ENCODE measurements around the gene KIAA2012.

KIAA2012 gene

DNA sequence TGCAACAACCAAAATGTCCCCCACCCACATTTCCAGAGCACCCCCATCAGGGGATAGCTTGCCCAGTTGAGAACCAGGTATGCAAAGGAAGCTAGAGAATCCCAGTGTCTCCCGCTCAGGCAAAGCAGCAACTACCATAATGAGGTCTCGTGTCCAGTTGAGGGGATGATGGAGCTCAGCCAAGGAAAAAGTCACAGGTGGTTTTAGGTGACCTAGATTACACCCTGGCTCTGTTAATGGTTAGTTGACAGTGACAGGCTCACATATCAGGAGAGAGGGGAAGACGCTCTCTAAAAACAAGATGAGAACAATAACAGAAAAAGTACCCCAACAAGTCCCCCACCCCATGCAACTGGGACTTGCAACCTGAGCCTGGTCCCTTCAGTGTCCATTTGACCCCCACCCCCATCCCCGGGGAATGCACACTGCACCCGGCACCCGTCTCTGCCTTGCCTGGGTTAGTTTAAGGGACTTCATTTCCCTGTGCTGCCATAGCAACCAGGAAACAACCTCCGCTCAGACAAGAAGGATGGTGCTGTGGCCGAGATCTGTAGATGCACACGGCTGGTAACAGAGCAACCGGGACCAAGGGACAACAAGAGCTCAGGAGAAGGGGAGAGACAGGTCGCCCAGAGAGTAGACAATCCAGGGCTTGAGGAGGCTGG lies at the start of gene KIAA2012:
TSS of gene KIAA2012 (plus strand) at position 519 of the 665 bp plus-strand sequence. CDS start 373 bp downstream, outside the sequence.
- H3K36me3 ChIP-seq (ENCODE audit: control insufficient read depth, insufficient read depth, low read length), result no peaks in the 10 kb centered on the region
- no peaks in the 10 kb centered on the region for H3K79me2 ChIP-seq
- H3K27me3 ChIP-seq (ENCODE audit: control insufficient read depth, insufficient read depth, low read length), result no peaks in the 10 kb centered on the region
- H3K9ac ChIP-seq, result no peak within 1 kb of the TSS
- H3K4me2 ChIP-seq (ENCODE audit: low read length), result no peak within 1 kb of the TSS
- TF ChIP-seq CTCF (IDR thresholded peaks at IDR 0.05), result no peak
- no peaks in the 10 kb centered on the region for H3K9me3 ChIP-seq (ENCODE audit: control insufficient read depth, low read length)
- H3K4me1 ChIP-seq, result no peaks in the 10 kb centered on the region
- no peak within 1 kb of the TSS for H3K4me3 ChIP-seq (ENCODE audit: low read depth, low read length)
- peak within 1 kb of the TSS; percentile 15 for H2AFZ ChIP-seq
- H3K27ac ChIP-seq, result no peak within 1 kb of the TSS

DNA sequence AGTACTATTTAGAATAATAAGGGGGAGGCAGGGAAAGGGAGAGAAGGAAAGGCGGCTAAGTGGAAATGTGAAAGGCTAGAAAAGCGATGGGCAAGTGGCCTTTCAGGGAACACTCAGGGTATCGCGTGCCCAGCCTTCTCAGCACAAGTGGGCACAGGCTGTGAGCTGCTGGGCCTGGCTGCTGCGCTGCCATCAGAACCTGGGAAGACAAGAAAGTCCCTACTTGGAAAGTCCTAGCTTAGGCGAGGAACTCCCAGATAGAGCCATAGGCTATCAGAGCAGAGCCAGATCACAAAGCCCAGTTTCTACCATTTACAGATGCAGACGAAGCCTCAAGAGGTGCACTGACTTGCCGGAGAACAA lies 49.2 kb upstream of the KIAA2012 start:
- Histone ChIP-seq H3K4me1 (no peaks in the 10 kb centered on the region), H3K27me3 (ENCODE audit: control insufficient read depth, insufficient read depth, low read length) (no peaks in the 10 kb centered on the region), H3K4me2 (ENCODE audit: low read length) (no peak overlapping the region), H3K9me3 (ENCODE audit: control insufficient read depth, low read length) (no peaks in the 10 kb centered on the region), H2AFZ (no peak overlapping the region), H3K9ac (no peak overlapping the region), H3K4me3 (ENCODE audit: low read depth, low read length) (no peak overlapping the region), H3K79me2 (no peaks in the 10 kb centered on the region), H3K36me3 (ENCODE audit: control insufficient read depth, insufficient read depth, low read length) (no peaks in the 10 kb centered on the region), H3K27ac (no peak overlapping the region)
- TF ChIP-seq CTCF (IDR thresholded peaks at IDR 0.05), result no peak

DNA sequence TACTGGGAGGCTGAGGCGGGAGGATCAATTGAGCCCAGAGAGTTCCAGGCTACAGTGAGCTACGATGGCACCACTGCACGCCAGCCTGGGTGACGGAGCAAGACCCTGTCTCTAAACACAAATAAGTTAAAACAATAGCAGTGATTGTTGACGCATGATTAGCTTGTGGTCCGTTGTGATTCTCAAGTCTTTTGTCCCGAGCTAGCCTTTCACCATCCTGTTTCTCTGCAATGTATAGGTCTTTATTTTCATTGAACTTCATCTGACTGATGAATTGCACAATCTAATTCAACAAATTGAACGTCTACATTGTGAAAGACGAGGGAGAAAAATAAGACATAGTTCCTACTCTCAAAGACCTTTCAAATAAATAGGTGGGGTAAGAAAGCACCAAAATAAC lies 48.2 kb upstream of the KIAA2012 start:
- Histone ChIP-seq H3K9me3 (ENCODE audit: control insufficient read depth, low read length) (no peaks in the 10 kb centered on the region), H3K4me1 (no peaks in the 10 kb centered on the region), H3K9ac (no peak overlapping the region), H3K36me3 (ENCODE audit: control insufficient read depth, insufficient read depth, low read length) (no peaks in the 10 kb centered on the region), H3K4me2 (ENCODE audit: low read length) (no peak overlapping the region), H3K79me2 (no peaks in the 10 kb centered on the region), H2AFZ (no peak overlapping the region), H3K27ac (no peak overlapping the region), H3K27me3 (ENCODE audit: control insufficient read depth, insufficient read depth, low read length) (no peaks in the 10 kb centered on the region), H3K4me3 (ENCODE audit: low read depth, low read length) (no peak overlapping the region)
- TF ChIP-seq CTCF (IDR thresholded peaks at IDR 0.05), result no peak

DNA sequence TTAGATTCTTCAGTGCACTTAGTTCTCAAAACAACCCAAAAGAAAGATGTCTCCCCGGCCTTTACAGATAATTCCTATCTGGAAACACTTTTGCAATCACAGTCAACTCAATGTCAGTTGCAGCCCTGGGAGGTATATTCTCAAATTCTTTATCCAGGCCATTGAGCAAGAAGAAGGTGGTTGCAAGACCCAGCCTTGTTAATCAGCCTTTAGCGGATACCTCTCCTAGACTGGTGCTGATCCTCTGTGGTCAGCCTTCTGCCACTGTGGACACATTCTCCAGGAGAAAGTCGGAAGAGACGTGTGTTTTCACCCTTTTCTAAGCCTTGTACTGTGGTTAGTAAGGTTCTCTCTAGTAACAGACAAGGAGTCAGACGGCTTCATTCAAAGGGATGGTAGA lies 47.2 kb upstream of the KIAA2012 start:
- H2AFZ ChIP-seq, result no peak overlapping the region
- H3K4me3 ChIP-seq (ENCODE audit: low read depth, low read length), result no peak overlapping the region
- no peak overlapping the region for H3K4me2 ChIP-seq (ENCODE audit: low read length)
- H3K4me1 ChIP-seq, result no peaks in the 10 kb centered on the region
- no peaks in the 10 kb centered on the region for H3K36me3 ChIP-seq (ENCODE audit: control insufficient read depth, insufficient read depth, low read length)
- TF ChIP-seq CTCF (IDR thresholded peaks at IDR 0.05), result no peak
- no peaks in the 10 kb centered on the region for H3K79me2 ChIP-seq
- H3K27me3 ChIP-seq (ENCODE audit: control insufficient read depth, insufficient read depth, low read length), result no peaks in the 10 kb centered on the region
- H3K9me3 ChIP-seq (ENCODE audit: control insufficient read depth, low read length), result no peaks in the 10 kb centered on the region
- no peak overlapping the region for H3K27ac ChIP-seq
- no peak overlapping the region for H3K9ac ChIP-seq

DNA sequence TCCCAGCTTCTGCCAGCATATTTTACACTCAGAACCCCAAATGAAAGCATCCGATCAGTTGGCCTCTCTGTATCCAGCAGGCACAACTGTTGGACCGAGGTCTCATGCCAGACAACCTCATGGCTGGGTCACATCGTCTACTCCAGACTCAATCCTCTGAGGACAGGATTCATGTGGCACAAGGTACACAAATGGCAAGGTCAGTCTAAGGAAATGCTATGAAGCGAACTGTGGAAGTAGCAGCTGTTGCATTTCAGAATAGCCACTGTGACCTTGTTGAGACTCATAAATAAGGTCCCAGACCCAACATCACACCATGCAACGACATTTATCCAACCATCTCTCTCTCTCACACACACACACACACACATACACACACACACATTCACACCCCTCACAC lies 46.5 kb upstream of the KIAA2012 start:
- no peak overlapping the region for H3K9ac ChIP-seq
- no peak overlapping the region for H3K4me3 ChIP-seq (ENCODE audit: low read depth, low read length)
- no peaks in the 10 kb centered on the region for H3K27me3 ChIP-seq (ENCODE audit: control insufficient read depth, insufficient read depth, low read length)
- H3K4me1 ChIP-seq, result no peaks in the 10 kb centered on the region
- H3K9me3 ChIP-seq (ENCODE audit: control insufficient read depth, low read length), result no peaks in the 10 kb centered on the region
- no peaks in the 10 kb centered on the region for H3K36me3 ChIP-seq (ENCODE audit: control insufficient read depth, insufficient read depth, low read length)
- no peak overlapping the region for H3K27ac ChIP-seq
- TF ChIP-seq CTCF (IDR thresholded peaks at IDR 0.05), result no peak
- no peaks in the 10 kb centered on the region for H3K79me2 ChIP-seq
- no peak overlapping the region for H3K4me2 ChIP-seq (ENCODE audit: low read length)
- no peak overlapping the region for H2AFZ ChIP-seq
